HG02763 (cell line): Measurements from ENCODE around the gene BAMBI.
"Not testable (repeated sequence)": the region's sequence is repeated elsewhere in the genome, so short reads cannot be mapped to it uniquely, and the experiment has no call there.

Source experiments
- ATAC-seq: cut with Tn5 transposase; IDR thresholded peaks from one replicate; pipeline ENCODE4 v1.9.1; 2021; ENCODE audit warnings: mild to moderate bottlenecking, moderate library complexity; ENCODE audit not compliant: unreplicated experiment

Gene BAMBI

GRCh38 chr10:28676968-28677887 is at the start of gene BAMBI:
Gene BAMBI, plus strand, starts transcription at chr10:28677521. Its CDS starts 377 bp downstream, at chr10:28677898.
- ATAC-seq = peak; percentile 97

- peak; percentile 80 for ATAC-seq
These were observed 49.0 kb upstream of the BAMBI start for GRCh38 chr10:28628184-28628893.

- no peak for ATAC-seq
These were observed 45.3 kb upstream of the BAMBI start for GRCh38 chr10:28631896-28632583.

GRCh38 chr10:28632584-28632945 is 44.8 kb upstream of the BAMBI start:
- ATAC-seq = no peak

GRCh38 chr10:28633750-28634149 is 43.6 kb upstream of the BAMBI start:
- ATAC-seq = no peak

- no peak for ATAC-seq
These were observed 40.0 kb upstream of the BAMBI start for GRCh38 chr10:28637346-28637745.

GRCh38 chr10:28638392-28638791 is 38.9 kb upstream of the BAMBI start:
- ATAC-seq = no peak

GRCh38 chr10:28640551-28640950 is 36.8 kb upstream of the BAMBI start:
- ATAC-seq = no peak

GRCh38 chr10:28644647-28645046 is 32.7 kb upstream of the BAMBI start:
- ATAC-seq = no peak

GRCh38 chr10:28652106-28652505 is 25.2 kb upstream of the BAMBI start:
- no peak for ATAC-seq

- ATAC-seq = no peak
These were observed 24.6 kb upstream of the BAMBI start for GRCh38 chr10:28652703-28653102.

- not testable (repeated sequence) for ATAC-seq
These were observed 18.5 kb upstream of the BAMBI start for GRCh38 chr10:28658824-28659223.

- ATAC-seq = no peak
These were observed 16.3 kb upstream of the BAMBI start for GRCh38 chr10:28661035-28661434.

- ATAC-seq = peak; percentile 84
These were observed 13.5 kb upstream of the BAMBI start for GRCh38 chr10:28663576-28664368.

- no peak for ATAC-seq
These were observed 13.0 kb upstream of the BAMBI start for GRCh38 chr10:28664369-28664740.

- no peak for ATAC-seq
These were observed 10.4 kb upstream of the BAMBI start for GRCh38 chr10:28666751-28667467.

GRCh38 chr10:28668363-28669226 is 8.7 kb upstream of the BAMBI start:
- ATAC-seq = no peak

GRCh38 chr10:28669227-28670173 is 7.8 kb upstream of the BAMBI start:
- no peak for ATAC-seq
